ENCODE measurements around the gene PRKACG. TPM values are rescaled to one million over a fixed set of nuclear protein-coding genes. Genes with fewer than 3 reads are reported as not detected.
"Not testable (repeated sequence)": the region's sequence is repeated elsewhere in the genome, so short reads cannot be mapped to it uniquely, and the experiment has no call there.

The PRKACG gene
- not detected for total RNA-seq

DNA sequence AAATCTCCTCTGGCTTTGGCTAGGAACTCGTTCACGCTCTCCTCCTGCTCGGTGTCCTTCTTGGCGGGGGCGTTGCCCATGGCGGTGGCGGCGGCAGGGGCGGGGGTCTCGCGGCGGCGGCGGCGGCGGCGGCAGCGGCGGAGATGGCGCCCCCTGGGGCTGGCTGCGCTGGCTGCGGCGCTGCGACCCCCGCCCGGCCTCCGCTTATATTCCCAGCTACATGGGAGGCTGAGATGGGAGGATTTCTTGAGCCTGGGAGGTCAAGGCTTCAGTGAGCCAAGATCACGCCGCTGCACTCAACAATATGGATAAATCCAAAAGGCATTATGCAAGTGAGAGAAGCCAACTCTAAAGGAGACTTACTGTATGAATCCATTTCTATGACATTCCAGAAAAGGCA lies at the start of gene PRKACG:
PRKACG (minus strand) TSS at position 101 of the 400 bp plus-strand sequence; CDS start at position 80, 21 bp downstream.
- no peak for DNase-seq

DNA sequence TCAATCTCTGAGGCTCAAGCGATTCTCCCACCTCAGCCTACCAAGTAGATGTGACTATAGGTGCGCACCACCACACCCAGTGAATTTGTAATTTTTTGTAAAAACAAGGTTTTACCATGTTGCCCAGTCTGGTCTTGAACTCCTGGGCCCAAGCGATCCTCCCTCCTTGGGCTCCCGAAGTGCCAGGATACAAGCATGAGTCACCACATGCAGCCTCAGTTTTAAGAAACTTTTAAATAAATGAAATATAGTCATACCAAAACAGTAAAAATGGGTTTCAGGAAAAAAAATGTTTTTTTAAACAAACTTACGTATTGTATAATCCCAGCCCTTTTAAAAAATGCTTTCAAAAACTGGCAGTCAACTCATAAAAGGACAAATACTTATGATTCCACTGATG lies 48.3 kb upstream of the PRKACG start:
- DNase-seq: no peak

DNA sequence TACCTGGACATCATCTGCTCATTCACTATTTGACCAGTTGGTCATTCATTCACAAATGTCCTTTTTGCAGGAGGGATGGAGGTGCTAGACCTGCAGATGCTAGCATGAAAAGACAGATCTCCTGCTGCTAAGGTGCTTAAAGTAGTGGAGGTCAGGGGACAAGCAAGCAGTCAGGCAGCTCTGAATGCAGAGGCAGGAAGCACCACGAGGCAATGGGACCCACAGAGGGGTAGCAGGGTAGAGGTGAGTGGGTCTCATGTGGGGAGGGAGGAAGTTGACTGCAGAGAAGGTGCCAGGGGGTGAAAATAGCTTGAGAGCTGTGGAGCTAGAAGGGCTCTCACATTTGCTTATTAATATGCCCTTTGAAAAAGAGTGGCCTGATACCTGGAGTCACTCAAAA lies 46.9 kb upstream of the PRKACG start:
- DNase-seq: no peak

DNA sequence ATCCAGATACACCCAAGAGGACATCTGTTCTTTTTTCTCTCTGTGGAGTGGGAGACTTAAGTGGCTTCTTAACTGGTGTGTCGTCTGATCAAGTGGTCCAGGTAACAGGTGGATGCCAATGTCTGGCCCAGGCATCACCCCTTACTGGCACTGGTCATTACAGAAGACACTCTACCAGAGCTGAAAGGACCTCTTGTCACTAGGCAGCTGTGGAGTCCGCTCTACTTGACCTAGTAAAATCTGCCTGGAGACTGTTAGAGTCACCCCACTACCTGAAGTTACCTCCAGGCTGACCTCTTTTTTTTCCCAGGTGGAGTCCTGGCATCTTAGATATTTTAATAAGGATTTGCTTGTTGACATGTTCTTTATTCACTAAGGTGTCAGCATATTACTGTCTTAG lies 44.2 kb upstream of the PRKACG start:
- no peak for DNase-seq

DNA sequence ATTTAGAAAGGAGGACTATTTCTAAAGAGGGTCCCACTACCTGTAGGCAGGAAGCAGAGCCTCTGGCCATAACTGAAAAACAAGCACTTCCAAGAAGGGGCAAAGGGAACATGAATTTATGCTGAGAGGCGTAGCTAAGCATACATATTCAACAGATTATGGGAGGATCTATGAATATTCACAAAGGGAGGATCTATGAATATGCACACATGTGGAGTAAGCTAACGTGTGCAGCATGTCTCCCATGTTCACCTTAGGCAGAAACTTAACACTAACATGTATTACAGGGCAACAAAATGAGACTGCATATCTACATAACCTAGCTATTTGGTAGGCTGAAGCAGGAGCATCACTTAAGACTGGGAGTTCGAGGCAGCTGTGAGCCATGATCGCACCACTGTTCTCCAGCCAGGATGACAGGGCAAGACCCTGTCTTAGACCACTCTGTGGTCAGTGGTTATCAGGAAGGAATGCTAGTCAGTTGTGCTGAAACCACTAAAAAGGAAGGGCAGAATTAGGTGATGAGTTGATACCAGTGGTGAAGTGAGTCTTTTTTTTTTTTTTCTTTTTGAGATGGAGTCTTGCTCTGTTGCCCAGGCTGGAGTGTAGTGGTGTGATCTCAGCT lies 42.4 kb upstream of the PRKACG start:
- no peak for DNase-seq

DNA sequence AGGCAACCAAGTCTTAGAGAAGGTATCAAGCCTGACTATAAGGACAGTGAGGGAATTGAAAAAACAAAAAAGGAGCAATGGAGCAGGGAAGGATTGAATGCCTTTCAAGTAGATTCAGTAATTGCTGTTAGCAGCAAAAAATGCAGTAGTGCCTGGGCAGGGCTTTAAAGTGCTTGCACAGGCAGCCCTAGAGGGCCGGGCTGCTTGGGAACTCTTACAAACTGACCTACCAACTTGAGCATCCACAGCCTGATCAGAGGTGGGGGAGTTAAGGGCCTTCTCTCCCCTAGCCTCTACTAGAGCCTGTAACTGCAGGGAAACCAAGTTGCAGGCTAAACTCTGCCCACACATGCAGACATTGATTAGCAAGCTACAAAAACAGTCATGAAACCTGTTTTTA lies 41.1 kb upstream of the PRKACG start:
- no peak for DNase-seq

DNA sequence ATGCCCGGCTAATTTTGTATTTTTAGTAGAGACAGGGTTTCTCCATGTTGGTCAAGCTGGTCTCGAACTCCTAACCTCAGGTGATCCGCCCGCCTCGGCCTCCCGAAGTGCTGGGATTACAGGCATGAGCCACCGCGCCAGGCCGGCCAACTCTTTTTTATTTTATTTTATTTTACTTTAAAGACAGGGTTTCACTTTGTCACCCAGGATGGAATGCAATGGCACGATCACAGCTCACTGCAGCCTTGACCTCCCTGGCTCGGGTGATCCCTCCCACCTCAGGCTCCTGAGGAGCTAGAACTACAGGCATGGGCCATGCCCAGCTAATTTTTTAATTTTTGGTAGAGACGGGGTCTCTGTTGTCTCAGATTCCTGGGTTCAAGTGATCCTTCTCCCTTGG lies 37.0 kb upstream of the PRKACG start:
- not testable (repeated sequence) for DNase-seq

DNA sequence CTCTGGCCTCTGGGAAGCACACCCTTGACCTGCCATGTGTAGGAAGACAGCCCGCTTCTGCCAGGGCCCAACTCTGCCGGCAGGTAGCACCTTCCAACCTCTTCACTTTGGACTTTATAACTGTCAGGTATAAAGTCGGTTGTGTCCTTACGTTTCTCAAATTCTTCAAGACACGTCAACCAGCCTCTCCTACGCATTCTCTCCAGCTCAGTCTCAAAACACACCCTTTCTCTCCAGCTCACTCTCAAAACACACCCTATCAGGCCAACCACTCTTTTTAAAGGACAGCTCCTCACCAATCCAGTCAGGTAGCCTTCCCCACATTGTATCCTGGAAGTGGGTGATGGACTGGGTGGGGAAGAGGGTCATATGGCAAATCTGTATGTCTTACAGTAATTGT lies 35.2 kb upstream of the PRKACG start:
- DNase-seq: no peak

DNA sequence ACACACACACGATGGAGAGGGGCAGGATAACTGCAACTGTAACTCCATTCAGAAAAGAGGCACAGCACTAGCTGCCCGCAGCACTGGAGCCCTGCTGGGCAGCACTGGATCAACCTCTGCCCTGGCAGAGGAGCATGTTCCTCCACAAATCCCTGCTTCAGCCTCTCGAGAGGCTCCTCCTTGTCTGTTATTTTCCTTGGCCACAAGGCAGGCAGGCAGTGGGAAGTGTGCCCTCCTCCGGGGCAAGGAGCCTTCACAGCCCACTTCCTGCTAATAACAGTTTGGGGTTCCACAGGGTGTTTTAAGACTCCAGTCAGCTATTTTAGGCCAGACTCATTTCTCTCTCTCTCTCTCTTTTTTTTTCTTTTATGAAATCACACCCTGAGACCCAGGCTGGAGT lies 33.5 kb upstream of the PRKACG start:
- no peak for DNase-seq

DNA sequence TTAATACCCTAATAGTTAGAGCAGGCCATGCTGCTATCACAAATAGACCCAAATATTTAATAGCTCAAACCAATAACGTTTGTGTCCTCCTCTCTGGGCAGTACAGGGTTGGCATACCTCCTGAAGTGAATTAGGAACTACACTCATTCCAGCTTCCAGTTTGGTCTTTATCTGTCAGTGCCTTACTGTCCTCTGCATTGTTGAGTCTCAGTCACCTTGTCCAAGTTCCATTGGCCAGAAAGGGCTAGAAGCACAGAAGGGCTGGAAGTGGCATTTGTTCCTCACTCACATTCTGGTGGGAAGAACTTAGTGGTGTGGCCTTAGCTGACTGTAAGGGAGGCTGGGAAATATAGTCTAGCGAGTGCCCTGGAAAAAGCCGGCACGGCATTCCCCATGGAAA lies 32.8 kb upstream of the PRKACG start:
- no peak for DNase-seq

DNA sequence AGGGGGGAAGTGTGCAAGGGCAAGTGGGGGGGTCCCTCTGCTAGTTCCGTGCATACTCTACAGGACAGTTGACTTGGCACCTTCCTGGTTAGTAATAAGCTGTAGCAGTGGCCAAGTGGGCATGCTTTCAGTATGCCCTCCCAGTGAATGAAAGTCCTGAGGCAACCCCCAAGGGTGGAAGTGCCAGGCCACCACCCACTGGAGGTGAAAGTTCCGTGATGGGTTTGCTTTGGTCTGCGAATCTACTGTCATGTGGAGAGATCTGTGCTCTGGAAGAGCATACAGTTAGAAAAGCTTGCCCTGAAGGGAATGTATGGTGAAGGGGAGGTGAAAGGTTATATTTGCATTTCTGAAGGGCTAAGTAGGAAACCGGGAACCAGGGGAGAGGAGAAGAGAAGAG lies 31.9 kb upstream of the PRKACG start:
- no peak for DNase-seq

DNA sequence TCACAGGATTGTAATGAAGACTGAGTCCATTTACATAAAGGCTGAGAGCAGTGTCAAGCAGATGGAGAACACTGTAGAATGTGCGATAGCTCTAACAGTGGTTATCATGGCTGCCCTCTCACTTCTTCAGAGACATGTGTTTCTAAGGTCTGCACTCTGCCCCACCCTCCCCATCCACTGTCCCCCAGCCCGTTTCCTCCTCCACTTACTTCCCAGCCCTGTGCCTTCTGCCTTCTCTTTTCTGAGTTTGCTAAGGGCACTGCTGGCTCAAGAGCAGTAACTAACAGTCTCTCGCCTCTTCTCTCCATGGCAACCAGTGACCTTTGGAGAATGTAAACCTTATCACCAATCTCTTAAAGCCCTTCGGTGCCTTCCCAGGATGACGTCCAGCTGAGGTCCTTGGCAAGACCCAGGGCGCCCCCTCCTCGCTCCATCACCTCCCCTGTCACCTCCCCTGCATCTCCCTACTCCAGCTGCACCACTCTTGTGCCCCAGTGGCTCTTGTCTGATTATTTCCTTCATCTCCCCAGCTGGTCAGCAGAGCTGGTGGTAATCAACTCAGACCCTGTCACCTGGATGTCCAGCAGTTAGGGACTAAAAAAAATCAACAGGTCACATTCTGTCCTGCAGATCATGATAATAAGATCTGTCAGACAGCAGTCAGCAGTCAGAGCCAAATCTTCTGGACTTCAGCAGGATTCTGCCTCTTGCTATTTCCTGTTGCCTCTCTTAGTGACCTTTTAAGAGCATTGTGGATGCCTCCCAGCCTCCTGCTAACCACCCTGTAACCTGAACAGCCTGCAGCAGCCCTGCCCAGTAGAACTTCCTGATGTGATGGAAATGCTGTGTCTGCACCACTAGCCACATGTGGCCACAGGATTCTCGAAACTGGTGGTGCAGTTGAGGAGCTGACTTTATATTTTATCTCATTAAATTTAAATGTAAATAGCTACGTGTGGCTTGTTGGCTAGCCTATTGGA lies 30.6 kb upstream of the PRKACG start:
- DNase-seq: no peak

DNA sequence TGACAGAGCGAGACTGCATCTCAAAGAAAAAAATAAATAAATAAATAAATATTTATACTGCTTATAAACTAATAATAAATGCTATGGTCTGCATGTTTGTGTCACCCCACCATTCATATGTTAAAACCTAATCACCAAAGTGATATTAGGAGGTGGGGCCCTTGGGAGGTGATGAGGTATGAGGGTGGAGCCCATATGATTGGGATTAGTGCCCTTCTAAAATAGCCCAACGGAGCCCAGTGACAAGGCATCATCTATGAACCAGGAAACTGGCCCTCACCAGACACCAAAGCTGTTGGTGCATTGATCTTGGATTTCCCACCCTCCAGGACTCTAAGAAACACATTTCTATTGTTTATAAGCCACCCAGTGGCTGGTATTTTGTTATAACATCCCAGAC lies 26.7 kb upstream of the PRKACG start:
- DNase-seq: no peak

DNA sequence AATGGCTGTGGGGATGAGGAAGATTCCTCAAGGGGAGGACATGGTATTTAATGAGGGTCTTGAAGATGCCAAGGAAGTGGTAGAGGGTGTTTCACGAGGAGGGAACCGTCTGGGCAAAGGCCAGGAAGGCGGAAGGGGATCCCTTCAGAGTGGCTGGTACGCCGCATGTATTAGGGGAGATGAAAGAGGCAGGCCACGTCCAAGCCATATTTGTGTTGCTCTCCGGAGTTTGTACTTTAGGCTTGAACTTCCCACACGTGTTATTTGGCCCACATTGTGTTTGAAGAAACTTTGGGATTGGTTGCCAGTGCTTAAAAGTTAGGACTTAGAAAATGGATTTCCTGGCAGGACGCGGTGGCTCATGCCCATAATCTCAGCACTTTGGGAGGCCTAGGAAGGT lies 22.9 kb upstream of the PRKACG start:
- no peak for DNase-seq

DNA sequence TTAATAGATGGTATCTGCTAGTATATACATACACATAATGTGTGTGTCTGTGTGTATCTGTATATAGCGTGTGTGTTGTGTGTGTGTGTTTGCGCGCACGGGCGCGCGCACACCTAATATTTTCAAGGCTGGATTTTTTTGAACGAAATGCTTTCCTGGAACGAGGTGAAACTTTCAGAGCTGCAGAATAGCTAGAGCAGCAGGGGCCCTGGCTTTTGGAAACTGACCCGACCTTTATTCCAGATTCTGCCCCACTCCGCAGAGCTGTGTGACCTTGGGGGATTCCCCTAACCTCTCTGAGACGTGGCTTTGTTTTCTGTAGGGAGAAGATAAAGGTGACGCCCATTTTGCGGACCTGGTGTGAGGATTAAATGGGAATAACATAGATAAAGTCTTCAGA lies 22.4 kb upstream of the PRKACG start:
- no peak for DNase-seq

DNA sequence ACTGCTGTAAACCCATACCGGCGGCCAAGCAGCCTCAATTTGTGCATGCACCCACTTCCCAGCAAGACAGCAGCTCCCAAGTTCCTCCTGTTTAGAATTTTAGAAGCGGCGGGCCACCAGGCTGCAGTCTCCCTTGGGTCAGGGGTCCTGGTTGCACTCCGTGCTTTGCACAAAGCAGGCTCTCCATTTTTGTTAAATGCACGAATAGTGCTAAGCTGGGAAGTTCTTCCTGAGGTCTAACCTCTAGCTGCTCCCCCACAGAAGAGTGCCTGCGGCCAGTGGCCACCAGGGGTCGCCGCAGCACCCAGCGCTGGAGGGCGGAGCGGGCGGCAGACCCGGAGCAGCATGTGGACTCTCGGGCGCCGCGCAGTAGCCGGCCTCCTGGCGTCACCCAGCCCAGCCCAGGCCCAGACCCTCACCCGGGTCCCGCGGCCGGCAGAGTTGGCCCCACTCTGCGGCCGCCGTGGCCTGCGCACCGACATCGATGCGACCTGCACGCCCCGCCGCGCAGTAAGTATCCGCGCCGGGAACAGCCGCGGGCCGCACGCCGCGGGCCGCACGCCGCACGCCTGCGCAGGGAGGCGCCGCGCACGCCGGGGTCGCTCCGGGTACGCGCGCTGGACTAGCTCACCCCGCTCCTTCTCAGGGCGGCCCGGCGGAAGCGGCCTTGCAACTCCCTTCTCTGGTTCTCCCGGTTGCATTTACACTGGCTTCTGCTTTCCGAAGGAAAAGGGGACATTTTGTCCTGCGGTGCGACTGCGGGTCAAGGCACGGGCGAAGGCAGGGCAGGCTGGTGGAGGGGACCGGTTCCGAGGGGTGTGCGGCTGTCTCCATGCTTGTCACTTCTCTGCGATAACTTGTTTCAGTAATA lies 21.8 kb upstream of the PRKACG start, which contains the start of gene FXN:
FXN (plus strand) TSS at position 315 of the 871 bp plus-strand sequence; CDS start at position 346, 31 bp downstream.
- peak; percentile 90 for DNase-seq

DNA sequence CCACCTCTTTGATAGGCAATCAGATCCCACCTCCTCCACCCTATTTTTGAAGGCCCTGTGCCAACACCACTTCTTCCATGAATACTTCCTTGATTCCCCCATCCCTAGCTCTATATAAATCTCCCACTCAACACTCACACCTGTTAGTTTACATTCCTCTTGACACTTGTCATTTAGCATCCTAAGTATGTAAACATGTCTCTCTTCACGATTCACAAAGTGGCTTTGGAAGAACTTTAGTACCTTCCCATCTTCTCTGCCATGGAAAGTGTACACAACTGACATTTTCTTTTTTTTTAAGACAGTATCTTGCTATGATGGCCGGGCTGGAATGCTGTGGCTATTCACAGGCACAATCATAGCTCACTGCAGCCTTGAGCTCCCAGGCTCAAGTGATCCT lies 20.2 kb upstream of the PRKACG start:
- DNase-seq: no peak

DNA sequence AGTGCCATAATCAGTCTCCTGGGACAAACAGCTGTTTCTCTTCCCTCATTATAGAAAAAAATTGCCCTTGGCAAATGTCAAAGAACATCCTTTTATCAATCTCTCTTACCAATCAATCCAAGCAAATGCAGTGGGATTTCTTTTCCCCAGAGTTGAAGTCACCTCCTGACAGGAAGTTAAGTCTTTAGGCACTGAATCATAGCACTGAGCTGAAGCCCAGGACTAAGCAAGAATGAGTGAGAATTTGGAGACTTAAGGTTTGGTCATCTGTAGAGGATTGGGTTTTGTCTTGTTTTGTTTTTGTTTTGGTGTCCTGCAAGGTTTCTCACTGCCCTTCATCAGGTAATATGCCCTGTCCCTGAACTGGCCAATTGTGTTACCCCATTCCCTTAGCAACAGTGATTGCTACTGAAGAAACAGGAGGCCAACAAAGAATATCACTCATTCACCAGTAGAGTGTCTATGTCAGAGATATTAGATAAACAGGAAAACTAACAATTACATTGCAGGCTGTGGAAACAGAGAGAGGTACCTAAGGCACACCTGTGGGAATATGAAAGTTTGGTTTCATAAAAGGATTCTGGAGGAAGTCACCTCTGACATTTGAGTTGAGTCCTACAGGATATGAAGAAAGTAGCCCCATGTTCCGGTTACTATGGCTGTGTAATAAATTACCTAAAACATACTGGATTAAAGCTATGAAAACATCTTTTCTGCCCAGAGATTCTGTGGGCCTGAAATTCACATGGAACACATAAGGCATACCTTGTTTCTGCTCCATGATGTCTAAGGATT lies 17.1 kb upstream of the PRKACG start:
- DNase-seq: no peak

DNA sequence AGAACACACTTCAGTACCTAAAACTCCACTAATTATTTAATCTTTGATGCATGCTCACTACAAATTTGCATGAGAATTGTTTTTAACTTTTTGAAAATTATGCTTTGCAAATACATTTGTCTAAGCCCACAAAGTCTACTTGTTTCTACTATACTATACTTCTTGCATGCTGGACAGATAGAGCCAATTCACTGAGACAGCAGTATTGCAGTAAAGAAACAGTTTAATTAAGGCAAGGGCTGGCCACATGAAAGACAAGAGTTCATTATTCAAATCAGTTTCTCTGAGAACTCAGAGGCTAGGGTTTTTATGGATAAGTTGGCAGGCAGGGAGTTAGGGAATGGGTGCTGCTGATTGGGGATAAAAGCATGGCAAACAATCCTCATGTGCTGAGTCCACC lies 15.6 kb upstream of the PRKACG start:
- DNase-seq: no peak

DNA sequence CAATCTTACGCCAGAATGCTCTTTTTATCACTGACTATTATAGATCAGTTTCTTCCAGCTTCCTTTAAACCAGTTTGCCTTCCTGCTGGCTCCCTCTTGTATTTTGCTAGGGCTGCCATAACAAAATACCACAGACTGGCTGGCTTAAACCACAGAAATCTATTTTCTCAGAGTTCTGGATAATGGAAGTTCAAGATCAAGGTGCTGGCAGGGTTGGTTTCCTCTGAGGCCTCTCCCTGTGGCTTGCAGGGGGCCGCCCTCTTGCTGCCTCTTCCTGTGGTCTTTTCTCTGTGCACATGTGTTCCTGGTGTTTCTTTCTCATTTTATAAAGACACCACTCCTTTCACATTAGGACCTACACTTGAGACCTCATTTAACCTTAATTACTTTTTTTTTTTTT lies 14.8 kb upstream of the PRKACG start:
- no peak for DNase-seq

DNA sequence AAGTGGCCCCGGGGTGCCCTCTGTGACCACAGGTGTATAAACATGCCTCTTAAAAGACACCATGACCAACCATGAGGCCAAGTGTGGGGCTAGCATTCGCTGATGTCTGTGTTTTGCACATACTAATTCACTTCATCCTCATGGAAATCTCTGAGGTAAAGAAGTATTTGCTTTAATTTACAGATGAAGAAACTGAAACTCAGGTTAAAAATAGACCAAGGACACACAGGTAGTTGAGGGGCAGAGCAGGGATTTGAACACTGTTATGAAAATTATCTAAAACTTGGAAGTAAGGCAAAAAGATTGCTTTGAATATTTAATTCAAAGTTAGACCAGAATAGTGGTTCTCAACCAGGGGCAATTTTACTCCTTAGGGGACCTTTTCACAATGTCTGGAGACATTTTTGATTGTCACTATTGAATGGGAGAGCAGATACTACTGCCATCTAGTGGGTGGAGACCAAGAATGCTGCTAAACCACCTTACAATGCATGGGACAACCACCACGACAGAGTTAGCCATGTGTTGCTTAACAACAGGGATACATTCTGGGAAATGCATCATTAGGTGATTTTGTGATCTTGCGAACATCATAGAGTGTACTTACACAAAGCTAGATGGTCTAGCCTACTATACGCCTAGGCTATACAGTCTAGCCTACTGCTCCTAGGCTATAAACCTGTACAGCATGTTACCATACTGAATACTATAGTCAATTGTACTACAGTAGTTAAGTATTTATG lies 13.6 kb upstream of the PRKACG start:
- peak; percentile 68 for DNase-seq
